Neural progenitor cell (in vitro differentiated cells): ENCODE data around the gene PCNX1.

Experiments
- CTCF ChIP-seq: fragments of 200-600 bp; sonication (generic); IDR thresholded peaks from 2 replicates; pipeline ENCODE4 v1.5.1; 2017; ENCODE audit warnings: antibody characterized with exemption, mild to moderate bottlenecking
- EZH2phosphoT487 ChIP-seq: fragments of 200-600 bp; sonication (generic); IDR thresholded peaks from 2 replicates; pipeline ENCODE4 v1.6.1; 2017; ENCODE audit warnings: antibody characterized with exemption

- TF ChIP-seq CTCF (no peak), EZH2phosphoT487 (no peak)
Measured at GRCh38 chr14:71061458-71061857, 154.2 kb downstream of the PCNX1 start.
